Tibial nerve (tissue), 4 donors: ENCODE data around the gene ITIH3.

Experiments
- CTCF ChIP-seq, 5 experiments: fragments of 200-600 bp in 3 of 5; fragments of 450-650 bp in 2 of 5; sonication (generic) in 3 of 5; IDR thresholded peaks; one replicate each; pipeline ENCODE4 v1.5.1; 2016 to 2019; ENCODE audit warnings: antibody characterized with exemption in 5 of 5, mild to moderate bottlenecking in 3 of 5, moderate library complexity in 2 of 5
- EP300 ChIP-seq, 2 donors: sonication (generic); formaldehyde crosslinking; IDR thresholded peaks; one replicate each; pipeline ENCODE4 v1.6.1; 2017; ENCODE audit warnings: antibody characterized with exemption in 2 of 2, mild to moderate bottlenecking in 1 of 2
- POLR2A ChIP-seq, 2 donors: fragments of 450-650 bp; IDR thresholded peaks; one replicate each; pipeline ENCODE4 v1.6.1; 2017; ENCODE audit warnings: antibody characterized with exemption in 2 of 2, mild to moderate bottlenecking in 2 of 2, moderate library complexity in 2 of 2

- no peak for TF ChIP-seq POLR2A (IDR thresholded peaks at IDR 0.05)
- no peak for TF ChIP-seq CTCF (IDR thresholded peaks at IDR 0.05)
- TF ChIP-seq EP300 (IDR thresholded peaks at IDR 0.05) = no peak
Measured at GRCh38 chr3:52792413-52792812, 2.2 kb upstream of the ITIH3 start.
